NCI-H1436 (cell line): ENCODE data around the gene PAPSS2.

Experiments
- DNase-seq: peaks from one replicate; lab custom pipeline; 2025; lab: John Stamatoyannopoulos, UW

The PAPSS2 gene

DNA sequence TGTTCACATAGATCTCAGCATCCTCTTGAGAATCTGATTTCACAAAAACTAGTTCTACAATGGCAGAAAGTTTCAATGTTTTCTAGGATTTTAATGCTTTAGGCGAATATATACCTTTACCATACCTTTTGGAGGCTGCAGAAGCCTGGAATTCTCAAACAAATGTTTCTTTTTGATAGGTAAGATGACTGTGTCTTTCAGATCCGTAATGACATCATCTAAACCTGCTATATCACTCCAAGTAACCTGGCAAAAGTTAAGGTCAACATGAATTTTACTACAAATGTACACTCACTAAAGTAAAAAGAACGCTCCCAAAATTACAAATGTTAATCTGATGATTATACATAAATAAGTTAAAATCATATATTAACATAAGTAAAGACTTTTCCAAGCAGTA is 130.5 kb downstream of the PAPSS2 start:
- DNase-seq = no peak

DNA sequence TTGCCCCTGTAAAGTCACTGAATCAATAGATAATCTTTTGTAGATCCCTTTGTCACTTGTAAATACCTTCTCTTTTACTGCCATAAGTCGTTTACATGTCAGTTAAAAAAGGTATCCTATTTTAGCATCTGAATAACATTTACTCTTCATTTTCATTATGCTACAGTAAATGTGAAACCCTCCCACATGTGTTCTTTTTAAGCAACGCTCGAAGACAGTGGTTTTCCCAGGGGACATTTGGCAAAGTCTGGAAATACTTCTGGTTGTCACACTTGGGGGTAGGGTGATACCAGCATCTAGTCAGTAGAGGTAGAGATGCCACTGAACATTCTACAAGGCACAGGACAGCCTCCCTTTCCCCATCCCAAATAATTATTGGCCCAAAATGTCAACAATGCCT is 134.6 kb downstream of the PAPSS2 start:
- DNase-seq = no peak
